Measurements from ENCODE around the gene ZMIZ1.
A peak's percentile ranks its signal among the peaks of the same experiment; 100 is the strongest.

ZMIZ1 gene

GRCh38 chr10:79229071-79229541, 160.3 kb downstream of the ZMIZ1 start:
- no peak for DNase-seq (ENCODE audit: low read depth, low spot score)
- no peak overlapping the region for H3K4me3 ChIP-seq (ENCODE audit: low read length)

DNA sequence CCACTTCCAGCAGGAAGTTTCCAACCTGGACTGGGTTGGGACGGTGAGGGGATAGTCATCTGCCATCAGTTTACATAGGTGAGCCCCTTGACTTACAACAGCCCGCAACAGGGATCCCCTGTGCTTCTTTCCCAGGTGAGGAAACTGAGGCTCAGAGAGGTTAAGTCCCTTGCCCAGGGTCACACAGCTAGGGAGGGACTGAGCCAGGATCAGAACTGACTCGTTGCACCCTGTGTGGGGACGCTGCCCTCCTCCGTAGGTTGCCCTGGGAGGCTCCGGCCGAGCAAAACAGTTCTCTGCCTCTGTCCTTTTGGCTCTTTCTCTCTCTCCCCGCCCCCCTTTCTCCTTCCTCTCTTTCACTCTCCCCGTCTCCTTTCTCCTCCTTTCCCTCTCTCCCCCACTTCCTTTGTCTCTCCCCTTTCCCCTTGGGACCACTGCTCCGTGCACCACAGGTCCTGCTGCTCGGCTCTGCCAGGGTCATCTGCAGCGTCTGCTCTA, 161.1 kb downstream of the ZMIZ1 start:
- no peak overlapping the region for H3K4me3 ChIP-seq (ENCODE audit: low read length)
- DNase-seq (ENCODE audit: low read depth, low spot score): no peak

GRCh38 chr10:79230328-79230830, 161.6 kb downstream of the ZMIZ1 start:
- no peak for DNase-seq (ENCODE audit: low read depth, low spot score)
- H3K4me3 ChIP-seq (ENCODE audit: low read length): no peak overlapping the region

DNA sequence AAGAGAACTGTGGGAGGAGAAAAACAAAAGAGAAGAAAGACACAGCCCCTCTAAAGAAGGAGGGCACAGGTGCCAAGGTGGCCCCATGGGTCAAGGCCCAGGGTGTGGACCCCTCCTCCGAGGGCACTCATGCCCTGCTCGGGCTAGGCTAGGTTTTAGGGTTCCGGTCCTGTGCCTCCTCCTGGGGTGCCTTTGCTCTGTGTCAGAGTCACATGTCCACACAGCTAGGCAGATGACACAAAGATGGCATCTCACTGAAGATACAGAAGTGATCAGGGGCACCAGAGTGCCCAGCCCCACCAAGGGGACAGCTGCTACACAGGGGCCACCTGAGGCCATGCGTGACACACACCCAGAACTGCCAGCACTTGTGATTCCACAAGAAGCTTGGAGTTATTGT, 162.1 kb downstream of the ZMIZ1 start:
- H3K4me3 ChIP-seq (ENCODE audit: low read length): no peak overlapping the region
- no peak for DNase-seq (ENCODE audit: low read depth, low spot score)

DNA sequence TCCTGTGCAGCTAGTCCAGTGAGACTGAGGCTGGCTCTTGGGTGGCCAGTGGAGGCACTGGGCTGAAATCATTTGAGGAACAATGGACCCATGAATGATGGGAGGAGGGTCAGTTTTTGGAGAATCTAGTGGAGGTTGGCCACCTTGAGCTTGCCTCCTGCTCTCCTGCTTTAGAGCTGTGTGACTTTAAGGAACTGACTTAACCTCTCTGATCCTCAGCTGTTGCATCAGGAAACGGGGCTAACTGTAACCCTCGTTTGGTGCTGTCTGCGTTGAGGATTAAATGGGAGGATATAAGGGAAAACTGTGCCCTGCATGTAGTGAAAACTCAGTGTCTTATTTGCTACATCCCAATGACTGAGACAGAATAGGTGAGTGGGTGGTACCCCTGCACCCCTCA, 163.1 kb downstream of the ZMIZ1 start:
- DNase-seq (ENCODE audit: low read depth, low spot score): no peak
- H3K4me3 ChIP-seq (ENCODE audit: low read length): no peak overlapping the region

- no peak for DNase-seq (ENCODE audit: low read depth, low spot score)
- H3K4me3 ChIP-seq (ENCODE audit: low read length): no peak overlapping the region
Observed at GRCh38 chr10:79232864-79233263, 164.1 kb downstream of the ZMIZ1 start.

GRCh38 chr10:79234391-79235315, 165.9 kb downstream of the ZMIZ1 start:
- DNase-seq (ENCODE audit: low read depth, low spot score): no peak
- H3K4me3 ChIP-seq (ENCODE audit: low read length): no peak overlapping the region

GRCh38 chr10:79235765-79236432, 167.1 kb downstream of the ZMIZ1 start:
- no peak for DNase-seq (ENCODE audit: low read depth, low spot score)

DNA sequence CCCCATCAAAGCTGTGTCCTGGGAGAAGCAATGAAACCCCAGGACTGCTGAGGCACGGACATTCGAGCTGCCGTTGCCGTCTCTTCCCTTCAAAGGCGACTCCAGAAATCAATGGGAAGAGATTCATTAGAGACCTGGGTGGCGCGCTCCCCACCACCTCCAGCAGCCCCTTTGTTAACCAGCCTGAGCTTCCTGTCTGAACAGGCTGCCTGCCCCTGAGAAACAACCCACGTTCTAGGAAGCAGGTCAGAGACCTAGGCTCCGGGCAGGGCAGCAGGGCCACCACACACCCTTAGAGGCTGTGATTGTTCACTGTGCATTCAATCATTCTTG, 167.6 kb downstream of the ZMIZ1 start:
- no peak for DNase-seq (ENCODE audit: low read depth, low spot score)
- H3K4me3 ChIP-seq (ENCODE audit: low read length): no peak overlapping the region

More at GRCh38 chr10:79235765-79236432, 167.1 kb downstream of the ZMIZ1 start:
- H3K4me3 ChIP-seq (ENCODE audit: low read length): no peak overlapping the region

GRCh38 chr10:79237454-79238157, 168.8 kb downstream of the ZMIZ1 start:
- DNase-seq (ENCODE audit: low read depth, low spot score): no peak
- H3K4me3 ChIP-seq (ENCODE audit: low read length): no peak overlapping the region

- no peak overlapping the region for H3K4me3 ChIP-seq (ENCODE audit: low read length)
- DNase-seq (ENCODE audit: low read depth, low spot score): no peak
Observed at GRCh38 chr10:79238158-79238520, 169.4 kb downstream of the ZMIZ1 start.

GRCh38 chr10:79238606-79239005, 169.8 kb downstream of the ZMIZ1 start:
- DNase-seq (ENCODE audit: low read depth, low spot score): no peak
- no peak overlapping the region for H3K4me3 ChIP-seq (ENCODE audit: low read length)

- no peak overlapping the region for H3K4me3 ChIP-seq (ENCODE audit: low read length)
- DNase-seq (ENCODE audit: low read depth, low spot score): no peak
Observed at GRCh38 chr10:79239275-79239779, 170.6 kb downstream of the ZMIZ1 start.

DNA sequence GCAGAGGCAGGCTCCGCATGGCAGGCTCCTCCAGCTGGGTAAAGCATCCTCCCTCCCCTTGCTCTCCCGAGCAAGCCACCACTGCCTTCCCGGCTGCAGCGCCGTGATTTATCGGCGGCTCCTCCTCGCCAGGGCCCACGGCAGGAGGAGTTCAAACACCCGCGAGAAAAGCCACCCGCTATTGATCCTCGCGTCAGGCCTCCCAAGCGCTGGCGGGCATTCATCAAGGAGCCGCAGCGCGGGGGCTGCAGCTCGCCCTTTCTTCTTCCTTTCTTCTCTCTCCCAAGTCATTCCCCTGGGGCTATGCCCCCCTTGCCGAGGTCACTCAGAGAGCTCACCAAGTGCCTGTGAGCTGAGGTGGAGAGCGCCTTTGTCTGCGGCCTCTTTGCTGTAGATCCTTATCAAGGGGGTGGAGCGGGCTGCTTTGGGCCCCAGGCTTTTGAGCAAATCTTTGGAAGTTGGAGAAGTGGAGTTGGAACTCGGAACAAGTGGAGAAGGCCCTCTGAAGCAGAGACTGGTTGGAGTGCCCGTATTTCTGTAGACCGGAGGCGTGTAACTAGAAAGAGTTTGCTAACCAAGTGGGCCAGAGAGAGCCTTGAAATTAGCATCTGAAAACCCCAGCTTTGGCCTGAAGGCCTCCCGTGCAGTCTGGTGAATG, 171.3 kb downstream of the ZMIZ1 start:
- DNase-seq (ENCODE audit: low read depth, low spot score): no peak
- H3K4me3 ChIP-seq (ENCODE audit: low read length): no peak overlapping the region

- H3K4me3 ChIP-seq (ENCODE audit: low read length): peak overlapping the region; percentile 73
- no peak for DNase-seq (ENCODE audit: low read depth, low spot score)
Observed at GRCh38 chr10:79241629-79241989, 172.8 kb downstream of the ZMIZ1 start.

DNA sequence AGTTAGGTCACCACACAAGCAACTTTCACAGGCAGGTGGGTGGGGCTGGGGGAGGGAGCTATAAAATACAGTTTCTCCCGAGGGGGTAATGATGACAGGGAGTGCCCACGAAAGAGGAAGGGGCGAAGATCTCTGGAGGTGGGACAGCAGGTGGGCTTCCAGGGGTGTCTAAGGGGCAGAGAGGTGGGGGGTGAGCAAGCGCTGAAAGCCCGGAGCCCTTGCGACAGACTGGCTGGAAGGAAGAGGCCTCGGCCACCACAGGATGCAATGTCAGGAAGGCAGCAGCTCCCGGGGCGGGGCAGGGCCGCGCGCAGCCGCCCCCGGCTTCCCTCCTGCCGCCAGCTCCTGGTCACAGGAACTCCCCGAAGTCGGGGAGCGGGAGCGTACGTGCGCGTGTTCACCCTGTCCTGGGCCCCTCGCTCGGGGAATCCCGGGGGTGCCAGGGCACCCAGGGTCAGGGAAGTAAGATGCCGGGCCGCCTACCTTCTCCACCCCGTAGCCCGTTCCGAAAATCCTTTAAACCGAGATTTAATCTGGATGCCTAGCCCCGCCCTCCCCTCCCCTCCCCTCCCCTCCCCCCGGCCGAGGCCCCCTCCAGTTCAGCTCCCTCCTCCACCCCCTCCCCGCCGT, 173.3 kb downstream of the ZMIZ1 start:
- H3K4me3 ChIP-seq (ENCODE audit: low read length): peak overlapping the region; percentile 73
- peak; percentile 22 for DNase-seq (ENCODE audit: low read depth, low spot score)

DNA sequence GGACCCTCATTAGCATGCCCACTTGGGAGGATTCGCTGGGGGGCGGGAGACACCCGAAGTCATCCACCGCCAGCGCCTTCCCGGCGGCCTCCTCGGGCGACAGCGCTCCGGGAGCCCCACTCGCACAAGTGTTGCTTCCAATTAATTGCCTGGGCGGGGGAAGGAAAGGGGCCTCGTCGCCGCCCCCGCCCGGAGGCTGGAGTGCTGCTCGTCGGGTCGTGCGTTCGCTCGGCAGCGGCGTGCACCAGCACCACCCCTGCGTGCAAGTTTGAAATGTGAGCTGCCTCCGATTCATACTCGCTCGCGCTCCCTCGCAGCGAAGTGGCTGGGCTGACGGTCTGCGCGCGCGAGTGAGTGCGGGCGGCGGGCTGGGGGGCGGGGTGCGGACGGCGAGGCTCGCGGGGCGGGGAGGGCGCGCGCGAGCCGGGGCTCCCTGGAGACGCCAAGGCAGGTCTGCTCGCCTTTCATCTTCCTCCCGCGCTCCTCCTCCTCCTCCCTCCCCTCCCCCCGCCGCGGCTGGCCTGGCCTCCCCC, 173.9 kb downstream of the ZMIZ1 start:
- peak overlapping the region; percentile 73 for H3K4me3 ChIP-seq (ENCODE audit: low read length)
- DNase-seq (ENCODE audit: low read depth, low spot score): peak; percentile 50

All from Jurkat, Clone E6-1 (cell line).